HepG2 (cell line): ENCODE results near the gene LYPD8. TPM values are rescaled to one million over a fixed set of nuclear protein-coding genes. Genes with fewer than 3 reads are reported as not detected.

Experiments
- ATAC-seq: fragments of 200-7000 bp; cut with Tn5 transposase; 3 replicates; pipeline ENCODE4 v1.9.1; 2020; ENCODE audit warnings: mild to moderate bottlenecking, moderate library complexity
- BruUV-seq: library from RNA; stranded (reverse); fragments of 400-500 nt; replicated peaks from 2 replicates; lab custom pipeline; 2021; lab: Mats Ljungman, UMichigan
- CTCF ChIA-PET: fragments of 300-600 bp; formaldehyde crosslinking; extraction: SDS; loops from one replicate; lab custom pipeline; 2021; ENCODE audit warnings: low total read pairs, inconsistent platforms, low intra/inter-chr PET ratio; lab: Yijun Ruan, JAX
- POLR2A ChIA-PET: fragments of 350-600 bp; sonication (Branson Sonifier 250); formaldehyde crosslinking; loops from one replicate; lab custom pipeline; 2020; ENCODE audit warnings: antibody characterized with exemption, inconsistent platforms; lab: Yijun Ruan, JAX
- DNase-seq: peaks from one replicate; pipeline ENCODE4 v3.0.0-alpha.2; 2015; ENCODE audit warnings: low spot score
- FAIRE-seq: peaks from 3 replicates; lab custom pipeline; 2011; peaks lifted over from hg19 to GRCh38; lab: Jason Lieb, UNC
- H2AFZ ChIP-seq: one replicate; pipeline ENCODE4 v1.6.1; 2011; ENCODE audit warnings: low read length, inconsistent platforms
- H3K27ac ChIP-seq: fragments of 300-600 bp; 3 replicates; pipeline ENCODE4 v1.8.0; 2011; ENCODE audit warnings: mixed run types, mild to moderate bottlenecking, mixed read lengths, low read length, inconsistent platforms; ENCODE audit not compliant: insufficient read depth; ENCODE audit errors: extremely low read length
- H3K27me3 ChIP-seq, 2 experiments: fragments of 200-600 bp in 1 of 2; 2 replicates in 1 of 2; 3 replicates in 1 of 2; pipeline versions ENCODE4 v1.6.0 to v1.8.0; 2011; ENCODE audit warnings: low read length in 2 of 2, mild to moderate bottlenecking in 2 of 2, moderate library complexity in 2 of 2, inconsistent platforms in 1 of 2; ENCODE audit not compliant: insufficient read depth in 2 of 2, control insufficient read depth in 1 of 2
- H3K36me3 ChIP-seq, 2 experiments: fragments of 200-600 bp in 1 of 2; replicated peaks in 1 of 2; 2 replicates in 1 of 2; 3 replicates in 1 of 2; pipeline versions ENCODE4 v1.5.1 to v1.8.0; 2011; ENCODE audit warnings: low read length in 2 of 2, inconsistent platforms in 1 of 2; ENCODE audit not compliant: insufficient read depth in 2 of 2, control insufficient read depth in 1 of 2
- H3K4me1 ChIP-seq: 2 replicates; pipeline ENCODE4 v1.5.1; 2012; ENCODE audit warnings: low read length, inconsistent platforms; ENCODE audit not compliant: insufficient read depth
- H3K4me2 ChIP-seq: 2 replicates; pipeline ENCODE4 v1.6.0; 2011; ENCODE audit warnings: low read depth, low read length, inconsistent platforms
- H3K4me3 ChIP-seq, 3 experiments: fragments of 200-600 bp in 1 of 3; sonication (generic), shearing (Covaris generic) in 1 of 3; replicated peaks in 1 of 3; 2 replicates each; pipeline ENCODE4 v1.5.1; 2011 to 2016; ENCODE audit warnings: low read length in 3 of 3, inconsistent platforms in 2 of 3, low read depth in 2 of 3, mild to moderate bottlenecking in 2 of 3, control low read depth in 1 of 3, mixed read lengths in 1 of 3; ENCODE audit not compliant: insufficient read depth in 1 of 3
- H3K79me2 ChIP-seq: one replicate; pipeline ENCODE4 v1.6.1; 2011; ENCODE audit warnings: low read length, inconsistent platforms; ENCODE audit not compliant: insufficient read depth
- H3K9ac ChIP-seq: 2 replicates; pipeline ENCODE4 v1.6.0; 2011; ENCODE audit warnings: mild to moderate bottlenecking, low read depth, low read length, inconsistent platforms; ENCODE audit not compliant: insufficient read depth
- H3K9me3 ChIP-seq: 2 replicates; pipeline ENCODE4 v1.5.1; 2012; ENCODE audit warnings: mild to moderate bottlenecking, low read length
- H4K20me1 ChIP-seq: 2 replicates; pipeline ENCODE4 v1.6.0; 2011; ENCODE audit warnings: inconsistent platforms, mild to moderate bottlenecking, low read length, moderate library complexity; ENCODE audit not compliant: insufficient read depth
- FOXC1 ChIP-seq: sonication (generic); formaldehyde crosslinking; IDR thresholded peaks from 2 replicates; pipeline ENCODE4 v1.8.0; 2022; ENCODE audit warnings: mild to moderate bottlenecking, missing genetic modification reagents, borderline replicate concordance
- HOXA9 ChIP-seq: sonication (generic); formaldehyde crosslinking; IDR thresholded peaks from 2 replicates; pipeline ENCODE4 v1.8.1; 2022; ENCODE audit warnings: missing genetic modification reagents, mild to moderate bottlenecking, moderate library complexity, borderline replicate concordance
- JUN ChIP-seq: sonication (generic); formaldehyde crosslinking; IDR thresholded peaks from 2 replicates; pipeline ENCODE4 v1.4.0; 2020; ENCODE audit warnings: mild to moderate bottlenecking, missing genetic modification reagents
- RBAK ChIP-seq: sonication (generic); formaldehyde crosslinking; IDR thresholded peaks from 2 replicates; pipeline ENCODE4 v1.5.1; 2020; ENCODE audit warnings: mild to moderate bottlenecking, missing genetic modification reagents
- ZNF382 ChIP-seq: sonication (generic); formaldehyde crosslinking; IDR thresholded peaks from 2 replicates; pipeline ENCODE4 v1.5.0; 2020; ENCODE audit warnings: missing genetic modification reagents, mild to moderate bottlenecking, borderline replicate concordance
- WGBS: methylation state at CpG from one replicate; pipeline ENCODE4 v1.1.6; 2017; ENCODE audit warnings: low lambda C conversion rate; 5-methylcytosine and 5-hydroxymethylcytosine counted together
- in situ Hi-C: cut with HindIII; loops from 2 replicates; pipeline ENCODE4 v1.10.0; 2017; ENCODE audit warnings: low pct_unique_long_range_greater_than_20kb; ENCODE audit not compliant: extremely low pct_ligation_motif_present
- intact Hi-C: fragments of 100-400 bp; cut with micrococcal nuclease; formaldehyde crosslinking; loops from one replicate; pipeline ENCODE4 v1.10.0; 2022; ENCODE audit not compliant: unreplicated experiment
- polyA plus RNA-seq, 8 experiments: library from polyadenylated mRNA; depleted of rRNA in 3 of 8; stranded (reverse) in 7 of 8; unstranded in 1 of 8; fragments of >200 nt; fragmentation: Illumina TruSeq in 4 of 8; extraction: Trizol in 4 of 8; gene quantifications; 2 replicates each; pipeline versions ENCODE4 v1.2.1 to v1.2.3, GENCODE V29; 2011 to 2016; ENCODE audit warnings: low read depth in 4 of 8, missing spikeins in 1 of 8, mixed read lengths in 1 of 8; ENCODE audit not compliant: insufficient read depth in 1 of 8
- total RNA-seq, 5 experiments: library from RNA; depleted of rRNA; stranded (reverse); fragments of >200 nt; fragmentation: Illumina TruSeq; extraction: Trizol; gene quantifications; 2 replicates each; pipeline ENCODE4 v1.2.3, GENCODE V29; 2016; ENCODE audit warnings: low read depth in 1 of 5
- TF ChIP-seq, protein P1 (sequence below): sonication (generic); formaldehyde crosslinking; IDR thresholded peaks from 2 replicates; pipeline ENCODE4 v1.4.0; 2020; ENCODE audit warnings: mild to moderate bottlenecking, low read depth, missing genetic modification reagents
- TF ChIP-seq, protein P2 (sequence below): IDR thresholded peaks from 2 replicates; pipeline ENCODE4 v1.6.1; 2016; ENCODE audit warnings: missing biosample characterization, missing genetic modification reagents, low read depth
- TF ChIP-seq, protein P3 (sequence below): IDR thresholded peaks from 2 replicates; pipeline ENCODE4 v1.6.1; 2012; ENCODE audit warnings: inconsistent platforms
- TF ChIP-seq, protein P4 (sequence below): sonication (generic); formaldehyde crosslinking; IDR thresholded peaks from 2 replicates; pipeline ENCODE4 v1.4.0; 2020; ENCODE audit warnings: missing genetic modification reagents, borderline replicate concordance

The LYPD8 gene
- total and polyA plus RNA-seq, 2 of the 13 experiments (the other 11 are each of a cell fraction or from before 2014, with no cell fraction given), result not detected

DNA sequence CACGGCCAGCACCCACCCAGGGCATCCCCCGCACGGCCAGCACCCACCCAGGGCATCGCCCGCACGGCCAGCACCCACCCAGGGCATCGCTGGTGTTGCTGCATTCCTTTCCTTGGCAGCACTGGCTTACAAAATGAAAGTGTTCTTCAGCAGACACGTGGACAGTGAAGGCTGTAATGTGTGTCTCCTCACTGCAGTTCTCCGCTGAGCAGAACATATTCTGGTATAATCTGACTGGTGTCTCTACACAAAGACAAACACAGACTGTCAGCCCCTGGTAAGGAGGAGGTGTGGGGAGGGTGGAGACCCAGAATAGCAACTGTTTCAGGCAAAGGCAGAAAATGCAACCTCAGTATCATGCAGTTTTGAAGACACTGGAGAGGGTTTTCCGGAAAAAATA lies 7.3 kb downstream of the LYPD8 start:
- FAIRE-seq (no peak), DNase-seq (no peak), ATAC-seq (no peak)
- Histone ChIP-seq H3K4me1 (peaks cover 15% of the 10 kb centered on the region), H2AFZ (no peak overlapping the region), H3K27ac (no peak overlapping the region), H3K27me3 (no peaks in the 10 kb centered on the region; a peak in 1 of 5 replicates), H3K9me3 (no peaks in the 10 kb centered on the region), H3K36me3 (no peaks in the 10 kb centered on the region), H3K4me3 (no peak overlapping the region), H4K20me1 (no peaks in the 10 kb centered on the region), H3K4me2 (peak overlapping the region; percentile 7; the same call in 1 of the 2 replicates), H3K79me2 (no peaks in the 10 kb centered on the region), H3K9ac (no peak overlapping the region)
- intact Hi-C loops, result no loop called here
- no TSS peak for BruUV-seq
- TF ChIP-seq ZNF382 (CRISPR knock-in tag) (no peak), HOXA9 (CRISPR knock-in tag) (no peak), FOXC1 (CRISPR knock-in tag) (no peak), JUN (CRISPR knock-in tag) (no peak), RBAK (CRISPR knock-in tag) (no peak)
- TF ChIP-seq, protein P1, sequence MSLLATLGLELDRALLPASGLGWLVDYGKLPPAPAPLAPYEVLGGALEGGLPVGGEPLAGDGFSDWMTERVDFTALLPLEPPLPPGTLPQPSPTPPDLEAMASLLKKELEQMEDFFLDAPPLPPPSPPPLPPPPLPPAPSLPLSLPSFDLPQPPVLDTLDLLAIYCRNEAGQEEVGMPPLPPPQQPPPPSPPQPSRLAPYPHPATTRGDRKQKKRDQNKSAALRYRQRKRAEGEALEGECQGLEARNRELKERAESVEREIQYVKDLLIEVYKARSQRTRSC, result no peak
- TF ChIP-seq, protein P2, sequence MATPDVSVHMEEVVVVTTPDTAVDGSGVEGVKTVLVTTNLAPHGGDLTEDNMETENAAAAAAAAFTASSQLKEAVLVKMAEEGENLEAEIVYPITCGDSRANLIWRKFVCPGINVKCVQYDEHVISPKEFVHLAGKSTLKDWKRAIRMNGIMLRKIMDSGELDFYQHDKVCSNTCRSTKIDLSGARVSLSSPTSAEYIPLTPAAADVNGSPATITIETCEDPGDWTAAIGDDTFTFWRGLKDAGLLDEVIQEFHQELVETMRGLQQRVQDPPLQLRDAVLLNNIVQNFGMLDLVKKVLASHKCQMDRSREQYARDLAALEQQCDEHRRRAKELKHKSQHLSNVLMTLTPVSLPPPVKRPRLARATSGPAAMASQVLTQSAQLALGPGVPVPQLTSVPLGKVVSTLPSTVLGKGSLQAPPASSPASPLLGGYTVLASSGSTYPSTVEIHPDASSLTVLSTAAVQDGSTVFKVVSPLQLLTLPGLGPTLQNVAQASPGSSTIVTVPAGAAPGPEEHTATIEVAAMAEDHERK (CRISPR knock-in tag), result no peak
- TF ChIP-seq, protein P3, sequence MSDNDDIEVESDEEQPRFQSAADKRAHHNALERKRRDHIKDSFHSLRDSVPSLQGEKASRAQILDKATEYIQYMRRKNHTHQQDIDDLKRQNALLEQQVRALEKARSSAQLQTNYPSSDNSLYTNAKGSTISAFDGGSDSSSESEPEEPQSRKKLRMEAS, result no peak
- TF ChIP-seq, protein P4, sequence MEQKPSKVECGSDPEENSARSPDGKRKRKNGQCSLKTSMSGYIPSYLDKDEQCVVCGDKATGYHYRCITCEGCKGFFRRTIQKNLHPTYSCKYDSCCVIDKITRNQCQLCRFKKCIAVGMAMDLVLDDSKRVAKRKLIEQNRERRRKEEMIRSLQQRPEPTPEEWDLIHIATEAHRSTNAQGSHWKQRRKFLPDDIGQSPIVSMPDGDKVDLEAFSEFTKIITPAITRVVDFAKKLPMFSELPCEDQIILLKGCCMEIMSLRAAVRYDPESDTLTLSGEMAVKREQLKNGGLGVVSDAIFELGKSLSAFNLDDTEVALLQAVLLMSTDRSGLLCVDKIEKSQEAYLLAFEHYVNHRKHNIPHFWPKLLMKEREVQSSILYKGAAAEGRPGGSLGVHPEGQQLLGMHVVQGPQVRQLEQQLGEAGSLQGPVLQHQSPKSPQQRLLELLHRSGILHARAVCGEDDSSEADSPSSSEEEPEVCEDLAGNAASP, result no peak
- ChIA-PET CTCF (no interaction called here), POLR2A (no interaction called here)
- in situ Hi-C loops, result no loop called here
- WGBS, result 81% methylated on average over 8 of the region's 10 CpGs
